ENCODE results near the gene RPTOR.

The RPTOR gene

GRCh38 chr17:80640366-80641084, 95.9 kb downstream of the RPTOR start:
- no peak for DNase-seq
- H3K79me2 ChIP-seq (ENCODE audit: control insufficient read depth, insufficient read depth, low read length): peaks cover 9% of the 10 kb centered on the region
- WGBS (ENCODE audit: extremely low coverage, insufficient coverage, low lambda C conversion rate): no CpG with 5 or more reads among the region's 19 CpGs
- no peaks in the 10 kb centered on the region for H3K4me1 ChIP-seq (ENCODE audit: control insufficient read depth, low read depth, low read length)
- H3K18ac ChIP-seq (ENCODE audit: low read length): no peak overlapping the region
- no peaks in the 10 kb centered on the region for H3K36me3 ChIP-seq (ENCODE audit: control insufficient read depth, insufficient read depth, low read length)
- H2BK120ac ChIP-seq (ENCODE audit: low read depth, low read length): no peak overlapping the region
- no peak overlapping the region for H2BK5ac ChIP-seq (ENCODE audit: low read length)
- H4K8ac ChIP-seq (ENCODE audit: low read depth, low read length): no peak overlapping the region
- no peak overlapping the region for H3K23ac ChIP-seq (ENCODE audit: low read length)
- H2BK15ac ChIP-seq (replicated peaks; ENCODE audit: low read depth): no peak overlapping the region
- no peak overlapping the region for H3K4me3 ChIP-seq (ENCODE audit: low read length)
- no peak overlapping the region for H3K27ac ChIP-seq (ENCODE audit: low read depth, low read length)
- H4K5ac ChIP-seq (ENCODE audit: low read length): no peak overlapping the region
- peaks cover 27% of the 10 kb centered on the region for H3K79me1 ChIP-seq (ENCODE audit: low read length)
- no peak overlapping the region for H3K4me2 ChIP-seq (ENCODE audit: low read length)
- no peak overlapping the region for H3K9ac ChIP-seq (ENCODE audit: low read length)
- H3K4ac ChIP-seq (ENCODE audit: low read depth, low read length): no peak overlapping the region
- no peak overlapping the region for H2AK5ac ChIP-seq (ENCODE audit: low read length)
- H3K56ac ChIP-seq (ENCODE audit: low read length): no peak overlapping the region
- H3K27me3 ChIP-seq (ENCODE audit: insufficient read depth, low read length, poor library complexity): no peaks in the 10 kb centered on the region

GRCh38 chr17:80643326-80644099, 98.9 kb downstream of the RPTOR start:
- Histone ChIP-seq H4K8ac (ENCODE audit: low read depth, low read length) (no peak overlapping the region), H2AK5ac (ENCODE audit: low read length) (no peak overlapping the region), H3K36me3 (ENCODE audit: control insufficient read depth, insufficient read depth, low read length) (no peaks in the 10 kb centered on the region), H3K27ac (ENCODE audit: low read depth, low read length) (no peak overlapping the region), H3K4me1 (ENCODE audit: control insufficient read depth, low read depth, low read length) (no peaks in the 10 kb centered on the region), H3K56ac (ENCODE audit: low read length) (no peak overlapping the region), H2BK5ac (ENCODE audit: low read length) (no peak overlapping the region), H4K5ac (ENCODE audit: low read length) (no peak overlapping the region), H3K4me2 (ENCODE audit: low read length) (no peak overlapping the region), H3K27me3 (ENCODE audit: insufficient read depth, low read length, poor library complexity) (no peaks in the 10 kb centered on the region), H2BK120ac (ENCODE audit: low read depth, low read length) (no peak overlapping the region), H3K4ac (ENCODE audit: low read depth, low read length) (no peak overlapping the region), H3K23ac (ENCODE audit: low read length) (no peak overlapping the region), H3K79me2 (ENCODE audit: control insufficient read depth, insufficient read depth, low read length) (peaks cover 9% of the 10 kb centered on the region), H3K79me1 (ENCODE audit: low read length) (peaks cover 28% of the 10 kb centered on the region), H3K9ac (ENCODE audit: low read length) (no peak overlapping the region), H3K4me3 (ENCODE audit: low read length) (no peak overlapping the region), H3K18ac (ENCODE audit: low read length) (no peak overlapping the region), H2BK15ac (replicated peaks; ENCODE audit: low read depth) (no peak overlapping the region)
- no CpG with 5 or more reads among the region's 19 CpGs for WGBS (ENCODE audit: extremely low coverage, insufficient coverage, low lambda C conversion rate)
- no peak for DNase-seq

DNA sequence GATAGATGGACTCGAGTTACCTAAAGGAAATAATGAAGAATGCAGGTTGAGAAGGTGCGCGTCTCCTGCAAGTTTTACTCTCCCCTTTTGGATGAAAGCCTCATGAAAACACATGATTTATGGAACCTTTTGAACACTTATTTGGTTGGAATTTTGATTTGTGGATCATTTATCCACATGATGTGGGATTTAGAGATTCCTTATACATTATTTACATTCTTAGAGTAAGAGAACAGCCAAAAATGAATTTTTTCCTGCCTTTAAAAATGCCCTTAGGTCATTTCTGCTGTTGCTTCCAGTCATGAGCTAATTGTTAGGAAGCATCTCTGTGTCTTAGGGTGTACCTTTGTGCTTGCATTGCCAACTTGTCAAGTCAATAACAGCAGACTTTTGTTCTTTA, 99.9 kb downstream of the RPTOR start:
- no peak overlapping the region for H2BK120ac ChIP-seq (ENCODE audit: low read depth, low read length)
- H3K27ac ChIP-seq (ENCODE audit: low read depth, low read length): no peak overlapping the region
- H3K79me1 ChIP-seq (ENCODE audit: low read length): peaks cover 30% of the 10 kb centered on the region
- H3K4ac ChIP-seq (ENCODE audit: low read depth, low read length): no peak overlapping the region
- DNase-seq: no peak
- no peak overlapping the region for H2BK5ac ChIP-seq (ENCODE audit: low read length)
- no peak overlapping the region for H2AK5ac ChIP-seq (ENCODE audit: low read length)
- H3K4me2 ChIP-seq (ENCODE audit: low read length): no peak overlapping the region
- peaks cover 6% of the 10 kb centered on the region for H3K79me2 ChIP-seq (ENCODE audit: control insufficient read depth, insufficient read depth, low read length)
- H3K27me3 ChIP-seq (ENCODE audit: insufficient read depth, low read length, poor library complexity): no peaks in the 10 kb centered on the region
- no peak overlapping the region for H3K4me3 ChIP-seq (ENCODE audit: low read length)
- H3K9ac ChIP-seq (ENCODE audit: low read length): no peak overlapping the region
- H3K36me3 ChIP-seq (ENCODE audit: control insufficient read depth, insufficient read depth, low read length): no peaks in the 10 kb centered on the region
- H3K4me1 ChIP-seq (ENCODE audit: control insufficient read depth, low read depth, low read length): peaks cover 3% of the 10 kb centered on the region
- no peak overlapping the region for H3K18ac ChIP-seq (ENCODE audit: low read length)
- H4K8ac ChIP-seq (ENCODE audit: low read depth, low read length): no peak overlapping the region
- no peak overlapping the region for H4K5ac ChIP-seq (ENCODE audit: low read length)
- no peak overlapping the region for H2BK15ac ChIP-seq (replicated peaks; ENCODE audit: low read depth)
- no peak overlapping the region for H3K56ac ChIP-seq (ENCODE audit: low read length)
- H3K23ac ChIP-seq (ENCODE audit: low read length): no peak overlapping the region
- no CpG with 5 or more reads among the region's 3 CpGs for WGBS (ENCODE audit: extremely low coverage, insufficient coverage, low lambda C conversion rate)

- H2BK120ac ChIP-seq (ENCODE audit: low read depth, low read length): no peak overlapping the region
- no peak overlapping the region for H3K4ac ChIP-seq (ENCODE audit: low read depth, low read length)
- no peak overlapping the region for H4K5ac ChIP-seq (ENCODE audit: low read length)
- H3K27ac ChIP-seq (ENCODE audit: low read depth, low read length): no peak overlapping the region
- H3K18ac ChIP-seq (ENCODE audit: low read length): no peak overlapping the region
- no peak overlapping the region for H2BK15ac ChIP-seq (replicated peaks; ENCODE audit: low read depth)
- no CpG with 5 or more reads among the region's 11 CpGs for WGBS (ENCODE audit: extremely low coverage, insufficient coverage, low lambda C conversion rate)
- no peak overlapping the region for H2BK5ac ChIP-seq (ENCODE audit: low read length)
- no peak overlapping the region for H3K9ac ChIP-seq (ENCODE audit: low read length)
- no peak overlapping the region for H3K4me3 ChIP-seq (ENCODE audit: low read length)
- H3K4me2 ChIP-seq (ENCODE audit: low read length): no peak overlapping the region
- no peak overlapping the region for H4K8ac ChIP-seq (ENCODE audit: low read depth, low read length)
- no peaks in the 10 kb centered on the region for H3K36me3 ChIP-seq (ENCODE audit: control insufficient read depth, insufficient read depth, low read length)
- peaks cover 12% of the 10 kb centered on the region for H3K4me1 ChIP-seq (ENCODE audit: control insufficient read depth, low read depth, low read length)
- H3K56ac ChIP-seq (ENCODE audit: low read length): no peak overlapping the region
- no peak overlapping the region for H2AK5ac ChIP-seq (ENCODE audit: low read length)
- H3K79me1 ChIP-seq (ENCODE audit: low read length): peaks cover 30% of the 10 kb centered on the region
- H3K23ac ChIP-seq (ENCODE audit: low read length): no peak overlapping the region
- DNase-seq: no peak
- peaks cover 6% of the 10 kb centered on the region for H3K79me2 ChIP-seq (ENCODE audit: control insufficient read depth, insufficient read depth, low read length)
- no peaks in the 10 kb centered on the region for H3K27me3 ChIP-seq (ENCODE audit: insufficient read depth, low read length, poor library complexity)
Measured at GRCh38 chr17:80645706-80646325, 101.2 kb downstream of the RPTOR start.

DNA sequence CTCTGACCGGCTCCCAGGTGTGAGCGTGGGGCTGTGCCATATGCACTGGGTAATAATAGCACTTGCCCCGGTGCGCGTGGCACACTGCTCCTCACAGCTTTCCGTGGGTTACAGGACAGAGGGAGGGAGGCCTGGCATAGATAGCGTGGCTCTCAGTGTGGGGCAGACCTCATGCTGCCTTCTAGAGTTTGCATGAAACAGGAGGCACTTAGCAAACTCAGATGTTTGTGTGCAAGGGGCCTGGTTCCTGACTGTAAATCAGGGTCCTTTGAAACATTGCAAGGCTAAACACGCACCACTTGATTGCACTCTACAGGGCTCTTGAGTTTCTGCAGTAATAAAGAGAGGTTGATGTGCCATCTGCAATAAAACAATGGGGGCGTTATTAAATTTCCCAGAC, 101.7 kb downstream of the RPTOR start:
- H3K4me3 ChIP-seq (ENCODE audit: low read length): no peak overlapping the region
- peaks cover 33% of the 10 kb centered on the region for H3K79me1 ChIP-seq (ENCODE audit: low read length)
- no peak overlapping the region for H3K4ac ChIP-seq (ENCODE audit: low read depth, low read length)
- no peak overlapping the region for H2BK120ac ChIP-seq (ENCODE audit: low read depth, low read length)
- no peak overlapping the region for H4K5ac ChIP-seq (ENCODE audit: low read length)
- no peak overlapping the region for H2BK5ac ChIP-seq (ENCODE audit: low read length)
- no peak overlapping the region for H3K9ac ChIP-seq (ENCODE audit: low read length)
- peaks cover 8% of the 10 kb centered on the region for H3K79me2 ChIP-seq (ENCODE audit: control insufficient read depth, insufficient read depth, low read length)
- H3K36me3 ChIP-seq (ENCODE audit: control insufficient read depth, insufficient read depth, low read length): no peaks in the 10 kb centered on the region
- no peak for DNase-seq
- H3K4me2 ChIP-seq (ENCODE audit: low read length): no peak overlapping the region
- no peak overlapping the region for H3K27ac ChIP-seq (ENCODE audit: low read depth, low read length)
- no peak overlapping the region for H4K8ac ChIP-seq (ENCODE audit: low read depth, low read length)
- no peaks in the 10 kb centered on the region for H3K27me3 ChIP-seq (ENCODE audit: insufficient read depth, low read length, poor library complexity)
- H3K18ac ChIP-seq (ENCODE audit: low read length): no peak overlapping the region
- no peak overlapping the region for H3K56ac ChIP-seq (ENCODE audit: low read length)
- H2BK15ac ChIP-seq (replicated peaks; ENCODE audit: low read depth): no peak overlapping the region
- peaks cover 17% of the 10 kb centered on the region for H3K4me1 ChIP-seq (ENCODE audit: control insufficient read depth, low read depth, low read length)
- H2AK5ac ChIP-seq (ENCODE audit: low read length): no peak overlapping the region
- no peak overlapping the region for H3K23ac ChIP-seq (ENCODE audit: low read length)
- no CpG with 5 or more reads among the region's 9 CpGs for WGBS (ENCODE audit: extremely low coverage, insufficient coverage, low lambda C conversion rate)

Measured in mesendoderm (in vitro differentiated cells).